Stimulated activated CD8-positive, alpha-beta memory T cell treated with anti-CD3 and anti-CD28 coated beads, Interleukin-7, amount 100 ng/mL, for 1 hour (primary cell): ENCODE measurements around the gene ARAF.
"Not testable (repeated sequence)": the region's sequence is repeated elsewhere in the genome, so short reads cannot be mapped to it uniquely, and the experiment has no call there.

Experiments used
- DNase-seq, 2 donors: peaks; one replicate each; pipeline ENCODE4 v3.0.0-alpha.2; 2020; ENCODE audit warnings: low read depth in 2 of 2

ARAF gene

DNA sequence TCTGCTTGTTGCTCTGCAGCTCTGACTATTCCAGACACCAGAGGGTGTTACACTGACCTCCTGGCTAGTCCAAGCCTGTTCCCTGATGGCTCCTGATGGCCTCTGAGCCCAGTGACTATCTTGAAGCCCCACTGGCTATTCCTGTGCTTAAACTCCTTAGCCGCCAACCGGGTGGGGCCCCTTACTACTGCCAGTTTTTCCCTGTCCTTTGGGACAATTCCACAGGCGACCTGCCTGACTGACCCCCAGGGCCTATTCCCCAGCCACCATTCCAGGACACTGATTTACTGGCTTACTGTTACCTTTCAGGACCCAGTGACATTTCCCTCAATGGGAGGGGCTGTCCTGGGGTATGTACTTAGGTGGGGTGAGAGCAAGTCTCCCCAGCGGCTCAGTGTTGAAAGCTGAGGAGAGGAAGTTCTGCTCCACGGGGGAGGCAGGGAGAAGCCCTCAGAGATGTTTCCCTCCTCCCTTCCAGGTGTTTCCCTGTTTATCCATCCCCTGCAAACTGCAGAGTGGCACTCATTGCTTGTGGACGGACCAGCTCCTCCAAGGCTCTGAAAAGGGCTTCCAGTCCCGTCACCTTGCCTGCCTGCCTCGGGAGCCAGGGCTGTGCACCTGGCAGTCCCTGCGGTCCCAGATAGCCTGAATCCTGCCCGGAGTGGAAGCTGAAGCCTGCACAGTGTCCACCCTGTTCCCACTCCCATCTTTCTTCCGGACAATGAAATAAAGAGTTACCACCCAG, 25.2 kb downstream of the ARAF start:
- no peak for DNase-seq

DNA sequence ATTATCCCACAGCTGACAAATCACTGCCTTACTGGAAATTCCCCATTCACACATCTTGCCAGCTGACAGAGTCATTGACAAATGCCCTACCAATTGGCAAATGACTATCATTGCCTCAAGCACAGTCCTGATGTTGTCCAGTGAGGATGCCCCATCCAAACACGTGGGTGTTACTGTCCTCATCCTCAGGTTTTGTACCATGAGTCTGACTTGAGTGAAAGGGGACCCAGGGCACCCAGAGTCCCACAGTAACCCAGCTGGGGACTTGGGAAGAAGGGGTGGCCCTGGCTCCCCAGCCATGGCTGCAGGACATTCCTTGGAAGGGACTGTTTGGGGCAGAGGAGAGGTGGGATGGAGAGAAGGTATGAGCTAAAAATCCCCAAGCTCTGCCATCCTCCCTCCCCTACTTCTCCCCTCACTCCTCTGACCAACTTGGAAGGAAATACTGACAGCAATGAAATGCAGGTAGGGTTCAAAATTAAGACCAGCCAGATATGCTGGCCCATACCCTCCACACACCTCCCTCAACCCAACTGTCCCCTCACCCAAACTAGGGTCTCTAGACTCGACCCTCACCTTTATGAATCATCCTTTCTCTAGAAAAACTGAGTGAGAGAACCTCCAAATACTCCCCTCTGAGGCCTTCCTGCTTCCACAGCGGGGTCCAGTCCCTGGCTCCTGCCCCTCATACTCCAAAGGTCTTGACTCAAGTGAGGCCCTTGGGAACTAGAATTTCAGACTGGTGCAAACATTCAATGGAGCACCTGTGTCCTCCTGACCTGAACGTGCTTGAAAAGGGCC, 26.3 kb downstream of the ARAF start:
- DNase-seq = no peak

DNA sequence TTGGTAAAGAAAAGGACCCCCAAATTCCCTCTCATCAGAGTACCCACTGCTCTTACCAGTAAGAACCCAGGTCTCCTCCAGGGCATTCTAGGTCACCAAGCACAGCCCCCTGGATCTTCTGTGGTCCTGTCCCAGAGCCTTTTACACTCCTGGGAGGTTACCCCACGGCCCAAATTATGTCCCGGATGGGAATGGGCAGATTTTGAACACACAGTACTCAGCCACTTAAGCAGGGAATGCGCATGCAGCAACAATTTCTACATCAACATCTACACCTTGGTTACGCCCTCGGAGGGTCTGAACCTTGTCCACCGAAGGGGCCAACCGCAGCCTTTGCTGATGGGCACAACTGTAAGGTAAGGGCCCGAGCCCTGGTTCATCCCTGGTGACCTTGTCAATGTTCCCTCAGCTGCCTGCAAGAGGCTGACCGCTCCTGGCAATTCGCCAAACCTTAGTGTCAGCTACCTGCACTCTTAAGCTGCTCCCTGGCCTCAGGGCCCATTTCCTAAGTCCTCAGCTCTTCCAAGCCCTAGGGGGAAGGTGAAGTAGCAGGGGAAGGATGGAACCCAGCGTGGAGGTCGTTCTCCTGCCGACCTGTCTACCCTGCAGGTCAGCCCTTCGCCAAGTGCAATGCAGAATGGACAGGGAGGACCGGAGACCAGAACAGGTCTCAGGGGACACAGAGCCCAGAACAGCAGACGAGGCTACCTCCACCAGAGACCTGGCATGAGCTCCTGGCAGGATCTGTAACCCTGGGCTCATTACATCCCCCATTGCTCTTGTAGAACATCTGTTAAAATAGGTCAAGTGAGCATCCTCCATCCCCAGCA, 27.1 kb downstream of the ARAF start:
- no peak for DNase-seq

DNA sequence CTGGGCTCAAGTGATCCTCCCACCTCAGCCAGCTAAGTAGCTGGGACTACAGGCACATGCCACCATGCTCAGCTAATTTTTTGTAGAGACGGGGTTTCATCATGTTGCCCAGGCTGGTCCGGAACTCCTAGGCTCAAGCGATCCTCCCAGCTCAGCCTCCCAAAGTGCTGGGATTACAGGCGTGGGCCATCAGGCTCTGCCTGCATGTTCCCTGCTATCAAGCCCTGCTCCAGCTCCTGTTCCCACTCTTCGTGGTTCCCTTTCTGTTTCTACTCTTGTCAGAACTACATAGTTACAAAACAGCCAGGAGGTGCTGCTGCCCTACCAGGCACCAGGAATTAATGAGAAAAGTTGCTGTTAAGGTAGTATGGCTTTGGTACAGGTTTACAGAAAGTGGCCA, 30.0 kb downstream of the ARAF start:
- no peak for DNase-seq

DNA sequence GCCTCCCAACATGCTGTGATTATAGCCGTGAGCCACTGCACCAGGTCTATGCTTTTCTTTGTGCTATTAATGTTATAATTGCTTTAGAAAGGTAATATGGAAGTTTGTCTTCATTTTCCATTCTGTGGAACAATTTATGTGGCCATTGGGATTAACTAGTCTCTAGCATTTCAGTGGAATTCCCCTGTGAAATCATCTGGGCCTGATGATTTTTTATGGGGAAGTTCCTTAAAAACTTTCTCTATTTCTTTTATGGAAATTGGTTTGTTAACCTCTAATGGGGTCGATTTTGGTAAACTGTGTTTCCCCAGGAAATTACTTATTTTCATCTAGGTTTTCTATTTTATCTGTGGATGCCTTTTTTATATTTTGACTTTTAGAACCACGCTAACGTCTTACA, 32.5 kb downstream of the ARAF start:
- no peak for DNase-seq

DNA sequence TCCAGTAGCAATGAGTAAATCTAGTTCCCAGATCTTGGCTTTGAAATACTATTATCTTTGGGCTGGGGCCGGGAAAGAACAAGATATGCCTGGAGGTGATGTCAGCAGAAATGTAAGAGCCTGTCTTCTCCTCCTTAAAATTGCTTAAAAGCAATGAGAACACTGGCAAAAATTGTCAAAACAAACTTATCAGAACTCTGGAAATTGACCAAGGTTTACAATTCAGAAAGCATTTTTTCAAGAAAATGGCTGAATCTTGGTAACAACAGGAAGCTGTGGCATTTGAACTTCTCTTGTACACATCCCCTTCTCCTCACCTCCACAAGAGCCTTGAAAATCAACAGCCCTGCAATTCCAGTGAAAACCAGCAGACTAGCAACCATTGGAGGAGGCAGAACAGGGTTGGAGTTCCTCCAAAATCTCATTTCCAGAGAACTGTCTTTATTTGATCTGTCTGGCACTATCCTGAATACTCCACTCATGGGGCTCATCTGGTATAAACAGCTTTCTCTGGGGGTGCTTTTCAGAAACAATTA, 34.8 kb downstream of the ARAF start:
- no peak for DNase-seq

DNA sequence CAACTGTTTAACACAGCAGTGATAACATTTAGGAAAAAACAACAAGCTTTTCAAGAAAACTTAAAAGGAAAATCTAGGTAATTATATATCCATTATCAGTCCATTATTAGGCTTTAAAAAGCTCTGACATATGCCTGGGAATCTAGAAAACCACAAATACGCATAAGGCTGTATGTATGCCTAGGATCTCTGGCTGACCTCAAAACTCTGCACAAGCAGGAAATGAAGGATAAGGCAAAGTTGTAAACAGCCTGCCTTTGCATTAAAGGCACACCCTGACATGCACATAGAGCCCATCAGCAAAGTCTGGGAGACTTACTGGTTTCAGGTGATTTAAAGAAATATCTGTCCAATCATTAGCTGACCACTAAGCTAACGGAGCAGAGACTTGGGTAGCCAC, 35.3 kb downstream of the ARAF start:
- DNase-seq = no peak

DNA sequence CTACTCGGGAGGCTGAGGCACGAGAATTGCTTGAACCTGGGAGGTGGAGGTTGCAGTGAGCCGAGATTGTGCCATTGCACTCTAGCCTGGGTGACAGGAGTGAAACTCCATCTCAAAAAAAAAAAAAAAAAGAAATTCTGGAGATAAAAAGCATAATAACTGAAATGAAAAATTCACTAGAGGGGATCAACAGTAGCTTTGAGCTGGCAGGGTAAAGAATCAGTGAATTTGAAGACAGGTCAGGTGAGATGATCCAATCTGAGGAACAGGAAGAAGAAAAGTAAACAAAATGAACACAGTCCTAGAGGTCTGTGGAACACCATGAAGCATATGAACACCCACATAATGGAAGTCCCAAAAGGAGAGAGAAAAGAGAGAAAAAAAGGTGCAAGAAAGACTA, 36.2 kb downstream of the ARAF start:
- no peak for DNase-seq

DNA sequence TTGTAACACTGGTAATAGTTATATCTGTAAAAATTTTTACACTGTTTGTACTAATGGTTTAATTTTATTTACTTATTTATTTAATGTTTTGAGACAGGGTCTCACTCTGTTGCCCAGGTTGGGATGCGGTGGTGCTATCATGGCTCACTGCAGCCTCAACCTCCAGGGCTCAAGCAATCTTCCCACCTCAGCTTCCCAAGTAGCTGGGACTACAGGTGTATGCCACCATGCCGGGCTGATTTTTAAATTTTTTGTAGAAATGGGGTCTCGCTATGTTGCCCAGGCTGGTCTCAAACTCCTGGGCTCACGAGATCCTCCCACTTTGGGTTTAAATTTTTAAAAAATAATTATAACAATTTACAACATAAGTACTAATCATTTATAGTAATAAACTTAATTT, 42.1 kb downstream of the ARAF start:
- not testable (repeated sequence) for DNase-seq

DNA sequence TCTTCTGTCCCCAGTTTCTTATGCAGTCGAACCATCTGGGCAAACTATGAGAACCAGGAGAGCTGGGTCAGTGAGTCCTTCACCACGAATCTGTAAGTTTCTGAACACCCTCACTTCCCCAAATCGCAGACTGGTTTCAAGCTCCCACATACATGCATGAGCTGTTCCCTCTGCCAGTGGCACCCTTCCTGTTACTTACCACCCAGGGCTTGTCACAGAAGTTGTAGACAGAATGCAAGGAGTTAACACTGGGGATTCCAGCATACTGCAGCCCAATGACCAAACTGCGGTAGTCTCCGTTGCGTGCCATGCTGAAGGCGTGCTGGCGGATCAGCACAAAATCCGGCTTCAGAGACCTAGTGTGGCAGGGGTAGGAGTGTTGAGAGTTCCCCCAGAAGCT, 44.0 kb downstream of the ARAF start:
- no peak for DNase-seq

DNA sequence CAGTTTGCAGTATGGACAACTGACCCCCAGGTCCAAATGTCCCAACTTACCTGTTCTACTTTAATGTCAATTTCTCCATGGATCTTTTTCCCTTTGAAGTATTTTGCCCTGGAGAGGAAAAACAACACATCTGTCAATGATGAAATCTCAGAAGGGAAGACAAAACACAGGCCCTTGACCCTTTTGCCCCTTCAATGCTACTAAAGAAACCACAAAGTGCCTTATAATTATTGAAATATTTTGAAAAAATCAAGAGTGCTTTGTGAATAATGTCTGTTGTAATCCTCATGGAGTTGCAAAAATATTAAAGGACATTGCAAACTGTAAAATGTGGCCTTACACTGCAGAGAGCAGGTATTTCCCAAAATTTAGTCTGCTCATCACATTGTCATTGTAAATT, 46.1 kb downstream of the ARAF start:
- no peak for DNase-seq

DNA sequence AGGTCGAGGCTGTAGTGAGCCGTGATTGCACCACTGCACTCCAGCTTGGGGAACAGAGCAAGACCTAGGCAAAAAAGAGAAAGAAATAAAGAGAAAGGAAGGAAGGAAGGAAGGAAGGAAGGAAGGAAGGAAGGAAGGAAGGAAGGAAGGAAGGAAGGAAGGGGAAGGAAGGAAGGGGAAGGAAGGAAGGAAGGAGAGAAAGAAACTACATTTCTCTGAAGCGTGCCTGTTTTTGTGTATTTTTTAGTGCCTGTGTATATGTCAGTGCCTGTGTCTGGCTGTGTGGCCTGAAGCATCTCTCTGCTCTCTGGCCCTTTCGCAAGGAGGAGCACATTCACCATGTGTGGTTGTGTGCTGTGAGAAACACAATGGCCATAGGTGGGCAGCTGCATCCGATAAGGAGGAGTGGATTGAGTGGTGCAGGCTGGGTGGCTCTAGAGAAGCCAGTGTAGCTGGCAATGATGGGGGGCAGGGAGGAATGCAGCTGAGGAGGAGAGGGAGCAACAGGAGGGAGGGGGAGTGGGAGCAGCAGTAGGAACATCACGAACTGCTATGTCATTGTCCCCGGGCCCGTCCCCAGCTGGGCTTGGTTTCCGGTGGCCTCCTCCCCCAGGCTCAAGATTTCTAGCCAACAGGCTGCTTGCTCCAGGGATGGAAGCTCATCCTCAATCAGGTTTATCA, 47.3 kb downstream of the ARAF start:
- no peak for DNase-seq

DNA sequence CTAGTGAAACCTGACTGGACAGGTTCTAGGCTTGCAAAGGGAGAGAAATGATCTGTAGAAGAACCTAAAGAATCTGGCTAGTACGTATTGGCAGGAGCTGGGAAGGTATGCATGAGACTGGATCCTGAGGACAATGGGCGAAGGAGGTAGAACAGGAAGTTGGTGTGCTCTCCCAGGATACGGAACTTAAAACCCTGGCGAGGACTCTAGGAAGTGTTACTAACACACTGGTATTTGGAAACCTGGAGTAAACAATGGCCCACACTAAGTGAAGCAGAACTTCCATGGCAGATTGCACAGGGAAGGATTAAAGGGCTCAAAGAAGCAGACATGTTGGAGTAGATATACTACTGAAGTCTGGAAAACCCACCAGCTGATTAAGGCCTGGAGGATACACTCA, 49.5 kb downstream of the ARAF start:
- DNase-seq = no peak

DNA sequence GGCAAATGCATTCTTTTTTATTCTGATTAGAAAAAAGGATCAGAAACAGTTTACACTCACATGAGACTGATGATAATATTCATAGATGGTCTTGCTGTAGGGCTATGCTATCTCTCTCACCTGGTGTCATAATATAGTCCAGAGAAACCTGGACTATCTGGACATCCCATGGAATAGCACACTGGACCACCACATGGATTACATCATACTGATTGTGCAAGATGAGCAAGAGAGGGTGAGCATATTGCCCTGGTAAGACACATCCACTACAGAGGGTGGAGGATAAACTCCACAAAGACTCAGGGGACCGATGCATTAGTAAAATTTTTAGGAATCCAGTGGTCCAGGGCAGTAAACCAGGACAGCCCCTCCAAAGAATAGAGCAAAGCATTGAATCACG, 50.5 kb downstream of the ARAF start:
- DNase-seq = no peak

DNA sequence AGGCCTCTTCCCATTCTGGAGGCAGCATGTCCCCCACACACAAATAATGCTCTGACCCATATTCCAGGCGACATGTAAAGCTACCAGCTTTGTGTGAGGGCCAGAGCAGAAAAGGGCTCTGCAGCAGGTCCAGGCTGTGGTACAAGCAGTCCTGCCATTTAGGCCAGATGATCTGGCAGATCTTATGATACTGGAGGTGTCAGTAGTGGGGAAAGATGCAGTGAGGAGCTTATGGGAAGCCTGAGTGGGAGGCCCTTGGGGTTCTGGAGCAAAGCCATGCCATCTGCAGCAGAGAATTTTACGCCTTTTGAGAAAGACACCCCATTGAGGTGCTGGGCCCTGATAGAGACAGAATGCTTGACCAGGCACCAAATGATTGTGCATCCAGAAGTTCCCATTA, 50.9 kb downstream of the ARAF start:
- DNase-seq = no peak

DNA sequence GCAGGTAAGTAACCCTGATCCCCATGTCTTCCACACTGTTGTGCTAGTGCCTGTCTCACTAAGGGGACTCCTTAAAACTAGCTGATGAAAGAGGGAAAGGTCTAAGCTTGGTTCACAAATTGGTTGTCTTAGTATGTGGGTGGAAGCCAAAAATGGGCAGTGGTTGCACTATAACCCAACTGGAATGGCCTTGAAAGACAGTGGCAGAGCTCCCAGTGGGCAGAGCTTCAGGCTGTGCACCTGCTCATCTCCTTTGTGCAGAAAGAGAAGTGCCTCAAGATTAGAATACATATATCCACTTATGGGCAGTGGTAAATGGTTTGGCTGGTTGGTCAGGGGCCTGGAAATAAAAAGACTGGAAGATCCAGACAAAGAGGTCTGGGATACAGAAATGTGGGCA, 51.4 kb downstream of the ARAF start:
- DNase-seq = no peak

DNA sequence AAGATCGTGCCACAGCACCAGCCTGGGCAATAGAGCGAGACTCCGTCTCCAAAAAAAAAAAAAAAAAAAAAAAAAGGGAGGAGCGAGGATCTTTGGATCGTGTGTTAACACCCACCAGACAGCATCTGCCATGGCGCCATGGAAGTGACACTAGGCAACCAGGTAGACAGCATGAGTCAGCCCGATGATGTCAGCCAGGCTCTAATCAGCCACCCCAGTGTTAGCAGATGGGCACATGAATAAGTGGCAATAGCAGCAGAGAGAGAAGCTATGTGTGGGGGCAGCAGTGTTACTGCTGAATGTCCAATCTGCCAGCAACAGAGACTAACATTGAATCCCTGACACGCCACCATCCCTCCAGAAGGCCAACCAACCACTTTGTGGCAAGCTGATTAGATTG, 52.1 kb downstream of the ARAF start:
- DNase-seq = no peak

DNA sequence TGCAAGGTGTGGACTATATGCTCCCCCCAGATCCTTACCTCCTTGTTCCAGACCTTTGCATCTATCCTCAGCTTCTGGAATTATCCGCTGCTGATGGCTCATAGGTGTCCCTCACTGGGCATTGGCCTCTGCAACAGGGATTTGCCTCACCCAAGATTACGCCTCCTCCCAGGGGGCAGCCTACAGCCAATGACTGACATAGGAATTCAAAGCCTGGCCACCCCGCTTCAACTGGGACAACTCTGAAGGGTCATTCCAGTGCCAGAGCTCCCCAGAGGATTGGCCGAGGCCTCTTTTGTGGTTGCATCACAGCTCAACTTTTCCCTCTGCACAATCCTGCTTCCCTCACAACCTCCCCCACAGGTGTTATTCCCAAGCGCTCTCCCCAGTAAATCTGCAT, 53.6 kb downstream of the ARAF start:
- DNase-seq = no peak

DNA sequence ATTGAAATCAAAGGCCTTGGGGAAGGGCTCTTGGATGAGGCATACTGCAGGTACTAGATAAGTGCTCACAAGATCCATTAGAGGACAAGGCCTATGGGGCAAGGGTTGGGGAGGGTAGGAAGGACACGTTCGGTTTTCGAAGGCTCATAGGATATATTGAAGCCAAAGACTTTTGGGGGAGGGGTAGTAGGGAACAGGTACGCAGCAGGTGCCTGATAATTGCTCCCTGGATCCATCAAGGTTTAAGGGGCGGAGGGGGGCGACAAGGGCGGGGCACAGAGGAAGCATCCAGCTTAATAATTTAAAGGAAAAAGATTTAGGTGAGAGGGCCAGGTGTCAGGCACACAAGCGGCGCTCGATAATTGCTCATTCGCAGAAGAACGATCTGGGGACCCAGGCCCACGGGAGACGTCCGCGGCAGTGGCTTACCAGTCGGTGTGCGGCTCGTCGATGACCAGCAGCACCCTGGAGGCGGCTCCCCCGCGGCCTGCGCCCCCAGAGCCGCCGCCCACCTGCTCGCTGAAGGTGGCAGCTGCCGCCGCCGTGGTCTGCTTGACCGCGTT, 58.0 kb downstream of the ARAF start:
- DNase-seq = no peak

DNA sequence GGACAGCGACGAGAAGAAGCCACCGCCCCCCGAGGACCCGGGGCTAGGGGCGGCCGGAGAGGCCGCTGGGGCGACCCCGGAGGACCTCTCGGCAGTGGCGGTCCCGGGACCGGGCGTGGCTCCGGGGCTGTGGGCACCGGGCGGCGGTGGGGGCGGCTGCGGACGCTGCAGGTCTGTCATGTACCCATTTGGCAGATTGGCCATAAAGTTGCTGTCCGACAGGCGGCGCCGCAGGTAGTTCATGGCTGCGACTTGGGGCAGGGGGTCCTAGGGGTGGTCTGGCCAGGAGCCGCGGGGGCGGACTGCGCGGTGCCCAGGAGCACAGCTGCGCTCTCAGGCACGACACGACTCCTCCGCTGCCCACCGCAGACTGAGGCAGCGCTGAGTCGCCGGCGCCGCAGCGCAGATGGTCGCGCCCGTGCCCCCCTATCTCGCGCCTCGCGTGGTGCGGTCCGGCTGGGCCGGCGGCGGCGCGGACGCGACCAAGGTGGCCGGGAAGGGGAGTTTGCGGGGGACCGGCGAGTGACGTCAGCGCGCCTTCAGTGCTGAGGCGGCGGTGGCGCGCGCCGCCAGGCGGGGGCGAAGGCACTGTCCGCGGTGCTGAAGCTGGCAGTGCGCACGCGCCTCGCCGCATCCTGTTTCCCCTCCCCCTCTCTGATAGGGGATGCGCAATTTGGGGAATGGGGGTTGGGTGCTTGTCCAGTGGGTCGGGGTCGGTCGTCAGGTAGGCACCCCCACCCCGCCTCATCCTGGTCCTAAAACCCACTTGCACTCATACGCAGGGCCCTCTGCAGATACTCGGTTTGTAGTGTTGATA, 58.7 kb downstream of the ARAF start, which contains the start of gene SYN1:
Gene SYN1, minus strand, starts transcription at position 372 of the 817 bp plus-strand sequence. Its CDS starts 129 bp downstream, at position 243.
- DNase-seq = peak; percentile 53 to 57
